HG03565 (cell line): ENCODE data around the gene KCNJ12.
"Not testable (repeated sequence)": the region's sequence is repeated elsewhere in the genome, so short reads cannot be mapped to it uniquely, and the experiment has no call there.

ENCODE experiments used
- ATAC-seq: cut with Tn5 transposase; IDR thresholded peaks from one replicate; pipeline ENCODE4 v1.9.1; 2021; ENCODE audit warnings: mild to moderate bottlenecking, moderate library complexity; ENCODE audit not compliant: unreplicated experiment

KCNJ12 gene

DNA sequence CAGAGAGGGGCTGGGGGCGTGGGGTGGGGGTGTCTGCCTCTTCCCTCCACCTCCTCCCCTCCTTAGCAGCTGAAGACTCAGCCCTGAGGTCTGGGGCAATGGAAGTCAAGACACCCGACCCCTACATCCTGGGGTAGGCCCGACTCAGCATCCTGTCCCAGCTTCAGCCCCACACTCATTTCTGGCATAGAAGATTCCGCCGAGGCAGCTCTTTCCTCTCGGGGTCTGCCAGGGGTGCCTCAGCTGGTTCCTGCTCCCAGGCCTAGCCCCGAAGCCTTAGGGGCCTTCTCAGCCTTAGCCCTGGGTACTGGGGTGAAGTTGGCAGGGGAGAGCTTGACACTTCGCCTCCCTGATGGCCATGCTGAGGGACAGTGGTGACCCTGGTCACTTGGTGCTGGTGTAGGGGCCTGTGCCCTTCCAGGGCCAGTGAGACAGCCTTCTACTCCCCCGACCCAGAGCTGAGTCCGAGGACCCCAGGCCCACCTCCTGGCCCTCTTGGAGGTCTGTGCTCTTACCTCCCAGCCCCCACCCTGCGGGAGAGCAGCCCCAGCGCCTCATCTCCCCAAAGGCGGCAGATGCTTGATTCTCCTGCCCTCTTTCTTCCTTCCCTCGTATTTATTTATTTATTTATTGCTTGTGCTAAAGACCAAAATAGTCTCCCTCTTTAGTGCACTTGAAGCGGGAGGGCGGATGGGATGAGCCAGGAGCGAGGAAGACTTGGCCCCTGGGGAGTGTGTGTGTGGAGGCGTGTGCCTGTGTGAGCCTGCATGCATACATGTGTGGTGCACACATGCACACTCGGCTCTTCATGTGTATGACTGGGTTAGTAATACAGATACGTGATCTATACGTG lies 42.5 kb downstream of the KCNJ12 start:
- ATAC-seq, result no peak

- no peak for ATAC-seq
Measured at GRCh38 chr17:21419299-21420239, 43.4 kb downstream of the KCNJ12 start.

DNA sequence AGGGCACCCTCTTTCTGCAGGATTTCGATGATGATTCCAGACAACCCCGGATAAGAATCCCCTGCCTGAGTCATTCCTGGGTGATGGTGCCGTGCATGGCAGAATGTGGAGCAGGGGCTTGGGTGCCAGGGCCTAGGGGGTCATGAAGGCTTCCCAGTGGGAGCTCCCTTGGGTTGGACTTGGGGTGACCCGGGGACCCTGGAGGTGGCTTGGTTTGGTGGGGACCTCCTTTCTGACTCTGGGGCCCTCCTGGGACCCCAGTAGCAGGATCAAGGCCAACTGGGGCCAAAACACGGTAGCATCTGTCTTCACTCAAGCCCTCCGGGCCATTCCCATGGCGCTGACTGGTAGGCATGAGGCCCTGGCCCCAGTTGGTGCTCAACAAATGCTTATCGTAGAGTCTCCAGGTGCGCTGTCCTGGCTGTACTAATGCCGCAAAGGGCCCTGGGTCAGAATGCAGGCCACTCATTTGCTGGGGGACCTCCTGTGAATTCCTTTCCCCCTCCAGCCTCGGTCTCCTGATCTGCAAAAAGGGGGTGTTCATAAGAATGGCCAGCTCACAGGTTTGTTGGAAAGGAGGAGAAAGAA lies 44.4 kb downstream of the KCNJ12 start:
- ATAC-seq, result not testable (repeated sequence)

GRCh38 chr17:21421421-21422310 lies 45.5 kb downstream of the KCNJ12 start:
- not testable (repeated sequence) for ATAC-seq

DNA sequence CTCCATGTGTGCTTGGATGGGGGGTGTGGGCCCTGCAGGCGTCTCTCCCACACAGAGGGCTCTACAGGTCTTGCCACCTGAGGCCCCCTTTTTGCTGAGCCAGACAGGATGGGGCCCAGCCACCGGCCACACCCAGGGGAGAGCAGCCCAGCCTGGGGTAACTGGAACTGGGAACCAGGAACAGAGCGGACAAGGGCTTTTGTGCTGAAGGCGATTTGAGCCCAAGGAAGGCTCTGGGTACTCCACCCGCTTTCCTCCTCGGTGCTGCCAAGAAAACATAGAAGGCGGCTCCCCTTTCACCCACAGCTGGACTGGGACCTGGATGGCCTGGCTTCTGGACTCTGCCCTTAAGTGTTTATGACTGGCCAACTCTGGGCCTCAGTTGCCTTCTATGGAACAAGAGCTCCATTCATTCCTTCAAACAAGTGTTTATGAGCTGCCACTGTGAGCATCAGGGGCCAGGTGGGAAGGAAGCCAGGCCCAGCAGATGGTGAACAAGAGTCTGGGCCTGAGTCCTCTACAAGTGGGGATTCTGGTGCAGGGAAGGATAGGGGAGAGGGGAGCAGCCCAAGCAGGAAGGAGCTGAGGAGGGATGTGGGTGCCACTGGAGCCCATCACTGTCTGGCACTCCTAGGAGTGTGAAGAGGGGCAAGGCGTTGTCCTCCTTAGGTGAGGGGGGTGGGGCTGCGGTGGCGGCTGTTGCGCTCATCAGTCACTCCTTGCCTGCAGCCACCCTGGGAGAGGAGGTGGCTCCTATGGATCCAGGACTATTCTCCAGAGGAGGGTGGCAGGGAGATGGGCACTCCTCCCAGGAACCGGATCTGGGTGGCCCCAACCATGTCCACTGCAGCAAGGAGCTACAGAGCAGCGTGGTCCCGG lies 46.4 kb downstream of the KCNJ12 start:
- ATAC-seq, result not testable (repeated sequence)

- ATAC-seq, result not testable (repeated sequence)
Measured at GRCh38 chr17:21423190-21423493, 47.0 kb downstream of the KCNJ12 start.

DNA sequence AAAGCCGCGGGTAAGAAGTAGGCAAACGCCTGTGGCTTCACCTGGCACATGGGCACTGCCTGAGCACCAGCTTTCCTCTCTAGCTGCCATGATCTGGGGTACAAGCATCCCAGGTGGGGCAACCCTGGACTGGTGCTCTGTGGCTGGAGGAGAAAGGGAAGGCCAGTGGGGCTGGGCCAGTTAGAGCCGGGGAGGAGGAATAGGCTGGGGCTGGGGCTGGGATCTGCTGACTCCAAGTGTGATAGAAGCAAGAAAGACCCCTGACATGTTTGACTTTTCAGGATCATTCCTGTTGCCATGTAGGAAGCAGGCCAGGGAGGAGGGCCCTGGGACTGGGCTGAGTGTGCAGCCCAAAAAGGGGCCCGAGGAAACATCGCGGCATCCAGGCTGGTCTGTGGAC lies 48.5 kb downstream of the KCNJ12 start:
- ATAC-seq, result not testable (repeated sequence)

DNA sequence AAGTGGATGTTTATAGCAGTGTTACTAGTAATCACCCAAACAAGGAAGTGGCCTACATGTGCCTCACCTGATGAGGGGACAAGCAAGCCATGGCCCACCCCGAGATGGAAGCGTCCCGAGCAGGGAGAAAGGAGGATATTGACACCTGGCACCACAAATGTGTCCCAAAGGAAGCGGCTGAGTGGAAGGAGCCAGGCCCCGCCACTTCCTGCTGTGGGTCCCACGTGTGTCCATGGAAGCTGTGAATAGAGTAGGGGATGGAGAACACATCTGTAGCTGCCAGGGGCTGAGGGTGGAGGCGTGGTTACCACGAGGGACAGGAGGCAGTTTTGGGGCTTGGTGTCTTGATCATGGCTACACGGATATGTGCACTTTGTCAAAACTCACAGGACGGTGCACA lies 49.2 kb downstream of the KCNJ12 start:
- ATAC-seq, result no peak

DNA sequence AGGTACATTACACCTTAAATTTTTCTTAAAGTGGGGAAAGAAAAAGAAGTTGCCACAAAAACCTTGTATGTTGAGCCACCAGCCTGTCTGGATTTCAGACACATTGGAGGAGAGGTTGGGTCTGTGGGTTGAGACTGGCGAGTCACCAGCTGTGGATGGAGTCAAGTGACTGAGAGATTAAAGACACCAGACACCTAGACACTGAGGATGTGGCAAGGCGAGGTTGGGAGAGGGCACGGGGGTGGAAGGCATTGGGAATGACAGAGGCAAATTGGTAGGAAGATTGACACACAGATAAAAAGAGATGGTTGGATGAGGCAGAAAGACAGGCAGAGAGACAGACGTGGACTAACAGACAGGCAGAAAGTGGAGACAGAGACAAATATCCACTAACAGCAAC lies 49.6 kb downstream of the KCNJ12 start:
- ATAC-seq, result no peak

- not testable (repeated sequence) for ATAC-seq
Measured at GRCh38 chr17:21426246-21426645, 50.1 kb downstream of the KCNJ12 start.

DNA sequence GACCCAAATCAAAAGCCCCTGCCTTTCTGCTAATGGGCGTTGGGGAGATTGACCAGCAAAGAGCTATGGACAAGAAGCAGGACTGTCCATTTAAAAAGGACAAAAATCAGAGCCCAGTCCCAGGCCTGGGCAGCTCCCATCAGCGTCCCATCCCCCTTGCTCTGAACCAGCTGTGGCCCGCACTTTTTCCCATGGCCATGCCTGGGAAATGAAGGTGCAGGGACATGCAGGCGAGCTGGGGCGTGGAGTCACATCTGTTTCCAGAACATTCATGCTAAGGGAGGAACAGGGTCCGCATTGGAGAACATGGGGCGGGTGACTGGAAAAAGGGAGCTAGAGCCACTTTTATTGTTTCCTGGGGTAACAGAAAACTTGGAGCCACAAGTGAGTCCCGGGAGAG lies 50.7 kb downstream of the KCNJ12 start:
- ATAC-seq, result not testable (repeated sequence)

DNA sequence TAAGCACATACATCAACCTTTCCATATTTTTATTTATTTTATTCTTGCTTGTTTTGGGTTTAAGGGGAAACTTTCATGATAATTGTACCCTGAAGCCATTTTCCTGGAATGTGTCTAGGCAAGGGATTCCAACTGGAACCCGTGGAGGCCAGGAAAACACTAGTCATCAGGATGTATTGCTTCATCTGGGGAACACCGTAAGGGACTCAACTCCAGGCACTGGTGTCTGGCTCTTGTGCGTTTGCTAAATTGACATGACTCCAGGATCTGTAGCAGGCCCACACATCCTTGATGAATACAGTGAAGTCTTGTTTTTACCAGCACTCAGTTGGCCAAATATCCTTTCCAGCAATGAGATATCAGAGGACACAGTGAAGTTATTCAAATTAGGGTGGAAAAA lies 51.6 kb downstream of the KCNJ12 start:
- ATAC-seq, result not testable (repeated sequence)

DNA sequence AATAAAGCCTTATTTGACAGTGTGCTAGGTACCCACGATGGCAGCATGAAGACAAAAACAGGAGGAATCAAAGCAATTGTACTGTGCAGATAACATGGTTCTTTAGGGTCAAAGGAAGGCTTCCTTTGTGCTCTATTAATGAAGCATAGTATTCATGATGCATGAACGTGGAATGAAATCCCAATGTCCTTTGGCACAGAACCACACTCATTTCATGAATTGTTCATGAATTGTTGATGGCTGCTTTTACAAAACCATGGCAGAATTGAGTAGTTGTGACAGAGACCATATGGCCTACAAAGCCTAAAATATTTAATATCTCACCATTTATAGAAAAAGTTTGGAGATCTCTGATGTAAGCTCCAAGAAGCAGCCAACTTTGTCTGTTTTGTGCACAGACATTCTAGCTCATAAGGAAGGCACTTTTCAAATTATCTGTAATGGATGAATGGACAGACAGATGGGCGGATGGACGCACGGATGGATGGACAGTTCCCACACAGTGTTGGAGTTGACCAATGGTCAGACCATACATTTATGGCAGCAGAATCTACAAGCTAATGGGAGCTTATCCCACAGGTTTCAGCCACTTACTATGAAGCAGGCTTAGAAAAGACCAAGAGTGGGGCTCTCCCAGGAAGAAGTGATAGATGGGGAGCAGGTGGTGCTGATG lies 52.7 kb downstream of the KCNJ12 start:
- not testable (repeated sequence) for ATAC-seq

- ATAC-seq, result not testable (repeated sequence)
Measured at GRCh38 chr17:21429921-21430628, 53.9 kb downstream of the KCNJ12 start.

- not testable (repeated sequence) for ATAC-seq
Measured at GRCh38 chr17:21433971-21434370, 57.8 kb downstream of the KCNJ12 start.

DNA sequence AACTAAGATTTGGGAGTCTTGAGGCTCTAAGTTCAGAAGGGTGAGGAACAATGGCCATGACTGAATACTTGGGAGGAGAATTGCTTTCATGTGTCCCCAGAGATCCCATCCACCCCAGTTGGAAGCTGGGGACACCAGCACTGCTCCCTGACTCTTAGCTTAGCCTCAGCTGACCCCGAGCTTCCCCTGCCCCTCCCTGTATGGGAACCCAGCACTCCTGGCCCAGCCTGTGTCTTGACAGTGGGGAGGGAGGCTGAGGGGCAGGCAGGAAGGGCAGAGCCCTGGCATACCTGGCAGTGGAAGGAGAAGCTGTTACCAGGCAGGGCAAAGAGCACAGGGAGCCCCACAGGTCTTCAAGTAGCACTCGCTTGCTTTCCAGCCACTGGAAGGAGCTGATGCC lies 58.8 kb downstream of the KCNJ12 start:
- not testable (repeated sequence) for ATAC-seq

DNA sequence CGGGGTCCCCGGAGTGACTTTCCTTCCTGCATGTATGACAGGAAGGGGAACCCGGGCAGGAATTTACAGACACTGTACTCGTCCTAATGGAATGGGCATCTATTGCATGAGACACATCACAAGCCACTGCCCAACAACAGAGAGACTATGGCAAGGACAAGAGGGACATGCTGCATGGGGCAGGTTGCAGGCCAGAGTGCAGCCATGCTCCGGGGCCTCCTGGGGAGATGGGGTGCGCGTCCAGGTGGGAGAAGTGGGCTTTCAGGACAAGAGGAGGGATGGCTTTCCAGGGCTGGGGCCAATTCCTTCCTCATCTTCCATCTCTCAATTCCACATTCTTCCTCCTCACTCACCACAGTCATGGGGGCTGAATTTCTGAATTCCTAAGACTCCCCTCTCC lies 60.3 kb downstream of the KCNJ12 start:
- ATAC-seq, result not testable (repeated sequence)
